Activated T-cell treated with anti-CD3 and anti-CD28 coated beads, Interleukin-2, amount 50 U/mL, for 72 hours (primary cell): Measurements from ENCODE around the gene FILIP1L. TPM values are rescaled to one million over a fixed set of nuclear protein-coding genes. Genes with fewer than 3 reads are reported as not detected.

Source experiments
- ATAC-seq, 2 donors: fragments of 150-1000 bp; cut with Tn5 transposase; replicated peaks in 1 of 2; 2 replicates each; pipeline ENCODE4 v1.10.0; 2021; ENCODE audit warnings: moderate library complexity in 2 of 2, mild to moderate bottlenecking in 1 of 2
- DNase-seq, 2 donors: peaks; one replicate each; pipeline ENCODE4 v3.0.0; 2021 to 2022; ENCODE audit warnings: mixed read lengths in 1 of 2
- H3K27ac Mint-ChIP-seq: one replicate; pipeline ENCODE4 v1.8.0; 2022; ENCODE audit warnings: mild to moderate bottlenecking, moderate library complexity, mixed read lengths
- H3K27me3 Mint-ChIP-seq: one replicate; pipeline ENCODE4 v1.8.0; 2022; ENCODE audit warnings: low read depth, mixed read lengths
- H3K36me3 Mint-ChIP-seq, 2 donors: one replicate each; pipeline ENCODE4 v1.8.0; 2022; ENCODE audit warnings: mixed read lengths in 2 of 2, mild to moderate bottlenecking in 1 of 2; ENCODE audit not compliant: insufficient read depth in 2 of 2
- H3K4me1 Mint-ChIP-seq: one replicate; pipeline ENCODE4 v1.8.0; 2022; ENCODE audit warnings: low read depth, mixed read lengths
- H3K4me3 Mint-ChIP-seq, 2 donors: one replicate each; pipeline ENCODE4 v1.8.0; 2022; ENCODE audit warnings: mild to moderate bottlenecking in 2 of 2, mixed read lengths in 2 of 2, moderate library complexity in 2 of 2
- H3K9me3 Mint-ChIP-seq, 2 donors: one replicate each; pipeline ENCODE4 v1.8.0; 2022; ENCODE audit warnings: mixed read lengths in 2 of 2
- total RNA-seq, 2 donors: library from RNA; stranded (reverse); gene quantifications; one replicate each; pipeline ENCODE4 v1.2.3, GENCODE V29; 2022

FILIP1L gene
- total RNA-seq, 2 donors from 2014 or later = 0.46 to 0.93 TPM

DNA sequence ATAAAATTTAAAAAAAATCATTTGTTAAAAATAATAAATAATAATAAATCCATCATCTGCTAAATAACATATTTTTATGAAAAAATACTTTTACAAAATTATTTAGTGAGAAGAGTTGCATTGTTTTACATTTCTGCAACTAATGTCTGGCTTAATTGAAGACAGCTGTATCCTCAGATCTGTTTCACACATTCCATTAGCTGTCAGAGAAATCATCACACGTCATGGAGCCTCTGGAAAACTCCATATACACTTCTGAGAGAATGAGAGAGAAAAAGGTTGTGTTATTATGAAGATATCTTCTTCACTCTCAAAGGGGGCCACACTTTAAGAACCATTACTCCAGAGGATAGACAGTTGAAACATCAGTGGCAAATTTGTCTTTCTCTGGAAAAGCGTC is 255.8 kb downstream of the FILIP1L start:
- DNase-seq (no peak), ATAC-seq (no peak)
- Mint-ChIP-seq H3K36me3 (no peaks in the 10 kb centered on the region), H3K27me3 (no peaks in the 10 kb centered on the region), H3K9me3 (no peaks in the 10 kb centered on the region), H3K4me1 (peaks cover 79% of the 10 kb centered on the region), H3K4me3 (no peak overlapping the region), H3K27ac (no peak overlapping the region)

- ATAC-seq (peak in 1 of 2 donors; percentile 4), DNase-seq (no peak)
- H3K36me3 Mint-ChIP-seq = peaks cover 0 to 1% of the 10 kb centered on the region in 2 donors
Measured at GRCh38 chr3:99857278-99857677, 257.0 kb downstream of the FILIP1L start.

DNA sequence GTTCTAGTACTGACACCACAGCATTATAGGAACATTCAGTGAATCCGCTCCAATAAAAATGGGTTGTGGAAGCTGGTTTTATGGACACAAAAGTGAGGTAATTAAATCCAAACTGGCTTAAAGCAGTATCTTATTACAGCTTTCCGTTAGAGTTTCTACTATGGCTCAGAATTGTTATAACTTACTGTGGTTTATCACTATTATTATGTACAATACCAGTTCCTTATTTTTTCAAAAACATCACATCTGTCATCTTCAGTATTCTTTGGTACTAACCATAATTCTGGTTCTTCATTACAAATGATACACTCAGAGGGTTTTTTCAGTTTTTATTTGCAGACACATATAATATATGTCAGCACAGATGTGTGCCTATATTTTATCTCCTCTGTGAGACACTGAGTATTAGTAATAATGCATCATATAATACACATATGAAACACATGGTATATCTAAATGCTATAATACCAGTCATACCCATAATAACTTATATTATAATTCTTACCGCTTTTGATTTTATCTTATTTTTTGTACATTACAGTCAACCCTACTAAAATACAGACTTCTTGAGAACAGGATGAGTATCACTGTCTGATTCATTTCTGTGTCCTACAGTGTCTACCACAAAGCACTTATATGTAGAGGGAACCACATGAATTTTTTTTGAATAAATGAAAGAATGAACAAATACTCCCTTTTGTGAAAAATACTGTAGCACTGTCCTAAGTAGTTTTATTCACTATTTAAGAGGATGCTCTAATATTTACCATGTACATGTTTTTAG is 257.7 kb downstream of the FILIP1L start:
- H3K36me3 Mint-ChIP-seq = peaks cover 0 to 1% of the 10 kb centered on the region in 2 donors
- DNase-seq = no peak
- peaks cover 65% of the 10 kb centered on the region for H3K4me1 Mint-ChIP-seq
- peak; percentile 93 to 94 for ATAC-seq
- peak overlapping the region in 1 of 2 donors; percentile 55 for H3K4me3 Mint-ChIP-seq
- no peaks in the 10 kb centered on the region for H3K9me3 Mint-ChIP-seq
- H3K27ac Mint-ChIP-seq = no peak overlapping the region
- no peaks in the 10 kb centered on the region for H3K27me3 Mint-ChIP-seq

More at GRCh38 chr3:99857278-99857677, 257.0 kb downstream of the FILIP1L start:
- no peaks in the 10 kb centered on the region for H3K27me3 Mint-ChIP-seq
- H3K9me3 Mint-ChIP-seq = no peaks in the 10 kb centered on the region
- H3K4me1 Mint-ChIP-seq = peaks cover 68% of the 10 kb centered on the region
- no peak overlapping the region for H3K27ac Mint-ChIP-seq
- peak overlapping the region in 1 of 2 donors; percentile 55 for H3K4me3 Mint-ChIP-seq

DNA sequence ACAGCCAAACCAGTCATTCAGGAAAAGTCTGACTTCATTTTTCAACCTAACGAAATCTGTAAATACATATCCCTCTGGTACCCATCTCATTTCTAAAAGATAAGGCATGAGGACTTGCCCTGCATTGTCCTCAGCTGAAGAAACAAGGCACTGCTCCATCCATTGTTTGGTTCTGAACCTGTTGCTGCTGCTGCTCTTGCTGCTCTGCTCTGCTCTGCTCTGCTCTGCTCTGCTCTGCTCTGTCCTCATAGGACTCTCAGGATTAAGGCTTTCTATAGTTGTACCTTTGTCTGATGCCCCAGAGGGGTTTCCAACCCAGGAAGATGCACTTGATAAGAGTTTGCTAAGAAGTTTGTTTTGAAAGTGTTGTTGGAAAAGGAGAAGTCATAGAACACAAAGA is 258.4 kb downstream of the FILIP1L start:
- H3K27ac Mint-ChIP-seq = no peak overlapping the region
- no peaks in the 10 kb centered on the region for H3K9me3 Mint-ChIP-seq
- H3K4me1 Mint-ChIP-seq = peaks cover 60% of the 10 kb centered on the region
- ATAC-seq = no peak
- H3K4me3 Mint-ChIP-seq = peak overlapping the region; percentile 37 to 55
- no peaks in the 10 kb centered on the region for H3K27me3 Mint-ChIP-seq
- peaks cover 0 to 1% of the 10 kb centered on the region in 2 donors for H3K36me3 Mint-ChIP-seq
- no peak for DNase-seq

DNA sequence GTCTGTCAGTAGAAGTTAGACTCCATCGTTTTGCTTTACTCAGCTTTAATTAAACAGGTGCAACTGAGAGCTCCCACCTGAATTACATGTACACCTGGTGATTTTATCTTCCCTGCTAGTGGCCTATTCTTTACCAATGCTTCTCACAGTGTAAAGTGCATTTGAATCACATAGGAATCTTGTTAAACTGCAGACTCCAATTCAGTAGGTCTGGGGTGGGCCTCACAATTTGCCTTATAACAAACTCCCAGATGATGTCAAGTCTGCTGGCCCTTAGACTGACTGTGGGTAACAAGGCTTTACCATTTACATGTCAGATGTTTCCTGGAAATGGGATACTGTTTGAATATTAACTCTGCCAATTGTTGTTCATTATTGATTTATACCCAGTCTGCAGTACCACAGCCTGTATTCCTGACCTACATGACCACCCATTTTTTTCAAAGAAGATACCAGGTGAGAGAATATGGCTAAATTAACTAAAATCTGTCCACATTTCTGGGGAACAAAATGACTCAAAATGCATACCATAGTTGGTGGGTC is 259.5 kb downstream of the FILIP1L start:
- Mint-ChIP-seq H3K36me3 (peaks cover 0 to 1% of the 10 kb centered on the region in 2 donors), H3K27ac (no peak overlapping the region), H3K4me3 (no peak overlapping the region), H3K9me3 (no peaks in the 10 kb centered on the region), H3K4me1 (peaks cover 51% of the 10 kb centered on the region), H3K27me3 (no peaks in the 10 kb centered on the region)
- DNase-seq (no peak), ATAC-seq (no peak)

GRCh38 chr3:99852851-99853250 is 261.4 kb downstream of the FILIP1L start:
- DNase-seq (no peak), ATAC-seq (no peak)
- Mint-ChIP-seq H3K36me3 (peaks cover 0 to 1% of the 10 kb centered on the region in 2 donors), H3K27ac (no peak overlapping the region), H3K4me3 (no peak overlapping the region), H3K27me3 (no peaks in the 10 kb centered on the region), H3K9me3 (no peaks in the 10 kb centered on the region), H3K4me1 (peaks cover 38% of the 10 kb centered on the region)

- ATAC-seq = no peak
- no peak for DNase-seq
Measured at GRCh38 chr3:99851955-99852354, 262.3 kb downstream of the FILIP1L start.

GRCh38 chr3:99850608-99851007 is 263.7 kb downstream of the FILIP1L start:
- no peak overlapping the region for H3K27ac Mint-ChIP-seq
- DNase-seq = no peak
- no peak for ATAC-seq
- H3K4me1 Mint-ChIP-seq = peaks cover 27% of the 10 kb centered on the region
- H3K9me3 Mint-ChIP-seq = no peaks in the 10 kb centered on the region
- H3K36me3 Mint-ChIP-seq = peaks cover 0 to 1% of the 10 kb centered on the region in 2 donors
- H3K4me3 Mint-ChIP-seq = no peak overlapping the region
- no peaks in the 10 kb centered on the region for H3K27me3 Mint-ChIP-seq

More at GRCh38 chr3:99851955-99852354, 262.3 kb downstream of the FILIP1L start:
- no peaks in the 10 kb centered on the region for H3K9me3 Mint-ChIP-seq
- H3K36me3 Mint-ChIP-seq = peaks cover 0 to 1% of the 10 kb centered on the region in 2 donors
- H3K27ac Mint-ChIP-seq = no peak overlapping the region
- H3K4me3 Mint-ChIP-seq = no peak overlapping the region
- no peaks in the 10 kb centered on the region for H3K27me3 Mint-ChIP-seq
- H3K4me1 Mint-ChIP-seq = peaks cover 32% of the 10 kb centered on the region

GRCh38 chr3:99848433-99848832 is 265.9 kb downstream of the FILIP1L start:
- H3K4me3 Mint-ChIP-seq = no peak overlapping the region
- no peaks in the 10 kb centered on the region for H3K9me3 Mint-ChIP-seq
- DNase-seq (no peak), ATAC-seq (no peak)
- H3K36me3 Mint-ChIP-seq = peaks cover 0 to 1% of the 10 kb centered on the region in 2 donors
- H3K27me3 Mint-ChIP-seq = no peaks in the 10 kb centered on the region
- H3K4me1 Mint-ChIP-seq = peaks cover 26% of the 10 kb centered on the region
- no peak overlapping the region for H3K27ac Mint-ChIP-seq

GRCh38 chr3:99846477-99847160 is 267.7 kb downstream of the FILIP1L start:
- DNase-seq (no peak), ATAC-seq (no peak)
- H3K9me3 Mint-ChIP-seq = no peaks in the 10 kb centered on the region
- H3K27me3 Mint-ChIP-seq = no peaks in the 10 kb centered on the region
- H3K4me3 Mint-ChIP-seq = no peak overlapping the region
- peaks cover 26% of the 10 kb centered on the region for H3K4me1 Mint-ChIP-seq
- no peak overlapping the region for H3K27ac Mint-ChIP-seq
- no peaks in the 10 kb centered on the region for H3K36me3 Mint-ChIP-seq

DNA sequence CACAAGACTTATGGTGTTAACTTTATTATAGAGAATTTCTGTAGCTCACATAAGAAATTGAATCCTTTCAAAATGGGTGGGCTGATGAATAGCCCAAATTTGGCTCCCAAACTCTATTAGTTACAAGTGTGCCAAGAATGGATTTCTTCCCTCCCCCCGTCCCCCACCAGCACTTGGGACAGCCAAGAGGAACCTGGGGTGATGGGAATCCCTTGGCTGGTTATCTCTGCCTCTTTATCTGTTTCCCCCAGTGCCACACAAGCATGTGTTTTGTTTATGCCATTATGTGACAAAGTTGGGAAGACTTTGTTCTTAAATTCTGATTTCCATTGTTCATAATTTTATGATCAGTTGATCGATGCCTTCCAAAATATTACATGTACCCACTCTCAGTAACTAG is 268.3 kb downstream of the FILIP1L start:
- DNase-seq (no peak), ATAC-seq (no peak)
- no peaks in the 10 kb centered on the region for H3K36me3 Mint-ChIP-seq
- H3K27ac Mint-ChIP-seq = no peak overlapping the region
- peaks cover 26% of the 10 kb centered on the region for H3K4me1 Mint-ChIP-seq
- H3K4me3 Mint-ChIP-seq = no peak overlapping the region
- H3K9me3 Mint-ChIP-seq = no peaks in the 10 kb centered on the region
- H3K27me3 Mint-ChIP-seq = no peaks in the 10 kb centered on the region

DNA sequence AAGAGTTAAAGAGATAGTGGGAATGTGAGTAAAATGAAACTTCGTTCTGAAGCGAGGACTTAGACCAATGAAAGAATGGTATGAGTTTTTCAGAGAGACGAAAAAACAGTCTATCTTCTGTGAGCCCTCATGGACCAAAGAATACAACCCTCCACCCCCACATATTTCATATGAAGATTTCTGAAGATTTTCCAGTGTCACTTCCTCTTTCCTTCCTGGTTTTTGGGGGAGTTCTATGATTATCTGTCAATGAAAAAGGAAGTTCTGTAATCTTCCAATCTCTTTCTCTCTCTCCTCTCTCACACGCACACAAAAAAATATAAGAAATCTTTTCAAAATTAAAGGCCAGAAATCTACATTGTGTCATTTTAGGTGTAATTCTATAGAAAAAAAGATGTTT is 269.0 kb downstream of the FILIP1L start:
- Mint-ChIP-seq H3K27me3 (no peaks in the 10 kb centered on the region), H3K27ac (peak overlapping the region; percentile 18), H3K4me1 (peaks cover 26% of the 10 kb centered on the region), H3K9me3 (no peaks in the 10 kb centered on the region), H3K36me3 (no peaks in the 10 kb centered on the region), H3K4me3 (no peak overlapping the region)
- no peak for ATAC-seq
- no peak for DNase-seq

- no peaks in the 10 kb centered on the region for H3K36me3 Mint-ChIP-seq
- H3K9me3 Mint-ChIP-seq = no peaks in the 10 kb centered on the region
- H3K27ac Mint-ChIP-seq = no peak overlapping the region
- ATAC-seq = peak in 1 of 2 donors; percentile 9
- no peaks in the 10 kb centered on the region for H3K27me3 Mint-ChIP-seq
- no peak overlapping the region for H3K4me3 Mint-ChIP-seq
- peaks cover 26% of the 10 kb centered on the region for H3K4me1 Mint-ChIP-seq
- no peak for DNase-seq
Measured at GRCh38 chr3:99843590-99844258, 270.6 kb downstream of the FILIP1L start.
